Measurements from ENCODE around the gene ITM2A. TPM values are rescaled to one million over a fixed set of nuclear protein-coding genes. Genes with fewer than 3 reads are reported as not detected.

ITM2A gene
- total and polyA plus RNA-seq, 2 of the 4 experiments (the other 2 are of a cell fraction): not detected

GRCh38 chrX:79361192-79361870 lies 5.8 kb downstream of the ITM2A start:
- no peak for TF ChIP-seq NFE2L2 (IDR thresholded peaks at IDR 0.05; ENCODE audit: low read depth, low read length)
- no peak for TF ChIP-seq RFX5 (IDR thresholded peaks at IDR 0.05; ENCODE audit: low read depth, low read length)
- TF ChIP-seq POLR2A (IDR thresholded peaks at IDR 0.05; ENCODE audit: low read depth, low read length): no peak
- no peak for TF ChIP-seq CHD1 (IDR thresholded peaks at IDR 0.05; ENCODE audit: low read depth, low read length)
- no peaks in the 10 kb centered on the region for H3K9me1 ChIP-seq (ENCODE audit: insufficient read depth, low read length)
- H3K56ac ChIP-seq (ENCODE audit: extremely low read depth, insufficient read depth, low read length): no peak overlapping the region
- ChIA-PET POLR2A (ENCODE audit: unreplicated experiment) (no interaction called here), CTCF (no interaction called here)
- H3K36me3 ChIP-seq (ENCODE audit: control insufficient read depth, insufficient read depth, low read length): no peaks in the 10 kb centered on the region
- H3K4me2 ChIP-seq (ENCODE audit: low read depth, low read length): no peak overlapping the region
- no peak overlapping the region for H2AK9ac ChIP-seq (replicated peaks; ENCODE audit: low read depth, low read length, poor library complexity)
- H3K4me1 ChIP-seq (ENCODE audit: control insufficient read depth, insufficient read depth, low read length): no peaks in the 10 kb centered on the region
- no peak overlapping the region for H3K4me3 ChIP-seq (ENCODE audit: insufficient read depth, low read depth, low read length)
- H2AFZ ChIP-seq (replicated peaks; ENCODE audit: low read length, poor library complexity): no peak overlapping the region
- H2BK5ac ChIP-seq (ENCODE audit: low read depth, low read length, poor library complexity, severe bottlenecking): no peak overlapping the region
- no peaks in the 10 kb centered on the region for H4K20me1 ChIP-seq (ENCODE audit: insufficient read depth, low read length)
- H3K9me3 ChIP-seq (ENCODE audit: control insufficient read depth, insufficient read depth, low read length): no peaks in the 10 kb centered on the region
- DNase-seq (no peak), ATAC-seq (ENCODE audit: low read depth) (no peak)
- no peak overlapping the region for H3K23ac ChIP-seq (ENCODE audit: low read depth, low read length)
- no CpG with 5 or more reads among the region's 6 CpGs for WGBS, 2 experiments (ENCODE audit: extremely low coverage in 2 of 2, insufficient read length in 1 of 2)
- H2BK20ac ChIP-seq (ENCODE audit: low read depth, low read length): no peak overlapping the region
- no TSS peak for BruUV-seq (replicated peaks)
- H3K14ac ChIP-seq (replicated peaks; ENCODE audit: low read depth, low read length): no peak overlapping the region
- in situ Hi-C loops (cut with MboI; ENCODE audit: low sequenced_read_pairs): no loop called here
- dilution Hi-C loops (cut with HindIII; ENCODE audit: low sequenced_read_pairs, unreplicated experiment): no loop called here
- no peaks in the 10 kb centered on the region for H3K79me1 ChIP-seq (ENCODE audit: low read depth in 1 of 2, low read length in 2 of 2)
- no peak overlapping the region for H3K4ac ChIP-seq (ENCODE audit: low read depth, low read length)
- no peak overlapping the region for H2BK120ac ChIP-seq (ENCODE audit: low read depth, low read length)
- no peak overlapping the region for H2BK15ac ChIP-seq (ENCODE audit: low read depth, low read length)
- H4K8ac ChIP-seq (ENCODE audit: low read depth in 2 of 2, low read length in 2 of 2): no peak overlapping the region
- H3K27ac ChIP-seq (ENCODE audit: insufficient read depth, low read length): no peak overlapping the region
- no peak overlapping the region for H4K91ac ChIP-seq (ENCODE audit: insufficient read depth, low read depth, low read length)
- no peak overlapping the region for H3K18ac ChIP-seq (ENCODE audit: low read depth, low read length)
- H3K9ac ChIP-seq (ENCODE audit: low read depth, low read length): no peak overlapping the region
- no peaks in the 10 kb centered on the region for H3K27me3 ChIP-seq (ENCODE audit: control insufficient read depth, insufficient read depth, low read length)
- no peak overlapping the region for H2AK5ac ChIP-seq (ENCODE audit: low read depth, low read length)
- H4K5ac ChIP-seq (ENCODE audit: low read depth, low read length): no peak overlapping the region
- intact Hi-C loops (cut with micrococcal nuclease): no loop called here

All from IMR-90 (cell line).